NCI-H2107 treated with DMSO at 0.1 percent for 48 hours (cell line): ENCODE results near the gene KNDC1.
"Not testable (repeated sequence)": the region's sequence is repeated elsewhere in the genome, so short reads cannot be mapped to it uniquely, and the experiment has no call there.

Experiments
- DNase-seq: peaks from one replicate; lab custom pipeline; 2025; ENCODE audit not compliant: unreplicated experiment; lab: John Stamatoyannopoulos, UW

Gene KNDC1

DNA sequence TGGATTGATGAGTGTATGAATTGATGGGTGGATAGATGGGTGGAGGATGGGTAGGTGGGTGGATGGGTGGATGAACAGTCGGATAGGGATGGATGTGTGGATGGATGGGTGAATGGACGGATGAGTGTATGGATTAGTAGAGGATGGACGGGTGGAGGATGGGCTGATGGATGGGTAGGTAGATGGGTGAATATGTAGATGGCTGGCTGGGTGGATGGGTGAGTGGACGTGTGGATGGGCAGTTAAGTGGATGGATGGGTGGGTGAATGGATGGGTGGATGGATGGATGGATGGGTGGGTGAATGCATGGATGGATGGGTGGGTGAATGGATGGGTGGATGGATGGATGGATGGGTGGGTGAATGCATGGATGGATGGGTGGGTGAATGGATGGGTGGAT lies 15.6 kb downstream of the KNDC1 start:
- not testable (repeated sequence) for DNase-seq

GRCh38 chr10:133176546-133176945 lies 16.5 kb downstream of the KNDC1 start:
- DNase-seq: no peak

DNA sequence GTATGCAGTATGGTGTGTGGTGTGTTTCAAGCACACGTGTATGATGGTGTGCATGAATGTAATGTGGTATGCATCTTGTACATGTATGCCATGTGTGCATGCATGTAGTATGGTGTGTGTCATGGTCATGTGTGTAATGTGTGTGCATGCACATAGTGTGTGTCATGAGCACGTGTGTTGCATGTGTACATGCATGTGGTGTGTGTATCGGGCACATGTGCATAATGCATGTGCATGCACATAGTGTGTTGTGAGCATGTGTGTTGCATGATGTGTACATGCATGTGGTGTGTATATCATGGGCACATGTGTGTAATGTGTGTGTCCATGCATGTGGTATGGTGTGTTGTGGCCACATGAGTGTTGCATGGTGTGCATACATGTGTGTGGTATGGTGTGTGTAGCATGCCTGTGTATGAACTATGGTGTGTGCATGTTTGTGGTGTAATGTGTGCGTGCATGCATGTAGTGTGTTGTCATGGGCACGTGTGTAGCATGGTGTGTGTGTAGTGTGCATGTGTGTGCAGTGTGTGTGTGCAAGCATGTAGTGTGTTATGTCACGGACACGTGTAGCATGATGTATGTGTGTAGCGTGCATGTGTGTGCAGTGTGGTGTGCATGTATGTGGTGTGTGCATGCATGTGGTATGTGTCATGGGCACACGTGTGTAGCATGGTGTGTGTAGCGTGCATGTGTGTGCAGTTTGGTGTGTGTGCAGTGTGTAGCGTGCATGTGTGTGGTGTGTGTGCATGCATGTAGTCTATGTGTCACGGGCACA lies 17.6 kb downstream of the KNDC1 start:
- no peak for DNase-seq

- DNase-seq: no peak
Measured at GRCh38 chr10:133178357-133179127, 18.5 kb downstream of the KNDC1 start.

DNA sequence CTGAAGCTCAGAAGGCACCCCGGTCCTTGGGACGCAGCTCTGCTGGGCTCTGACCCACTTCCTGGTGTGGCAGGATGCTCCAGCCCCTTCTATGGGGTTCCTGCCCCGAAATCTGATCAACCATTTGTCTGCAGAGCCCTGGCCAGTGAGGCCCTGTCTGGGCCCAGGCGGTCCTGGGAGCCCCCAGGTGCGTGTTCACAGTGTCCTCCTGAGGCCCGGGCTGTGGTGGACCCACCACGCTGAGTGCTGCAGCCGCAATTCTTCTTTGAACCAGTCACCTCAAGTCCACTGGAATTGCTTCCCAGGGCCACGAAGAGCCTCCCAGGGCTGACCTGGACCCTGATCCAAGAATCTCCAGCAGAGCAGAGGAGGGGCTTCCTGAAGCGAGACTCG lies 19.1 kb downstream of the KNDC1 start:
- DNase-seq: no peak

- DNase-seq: no peak
Measured at GRCh38 chr10:133179651-133180050, 19.6 kb downstream of the KNDC1 start.

DNA sequence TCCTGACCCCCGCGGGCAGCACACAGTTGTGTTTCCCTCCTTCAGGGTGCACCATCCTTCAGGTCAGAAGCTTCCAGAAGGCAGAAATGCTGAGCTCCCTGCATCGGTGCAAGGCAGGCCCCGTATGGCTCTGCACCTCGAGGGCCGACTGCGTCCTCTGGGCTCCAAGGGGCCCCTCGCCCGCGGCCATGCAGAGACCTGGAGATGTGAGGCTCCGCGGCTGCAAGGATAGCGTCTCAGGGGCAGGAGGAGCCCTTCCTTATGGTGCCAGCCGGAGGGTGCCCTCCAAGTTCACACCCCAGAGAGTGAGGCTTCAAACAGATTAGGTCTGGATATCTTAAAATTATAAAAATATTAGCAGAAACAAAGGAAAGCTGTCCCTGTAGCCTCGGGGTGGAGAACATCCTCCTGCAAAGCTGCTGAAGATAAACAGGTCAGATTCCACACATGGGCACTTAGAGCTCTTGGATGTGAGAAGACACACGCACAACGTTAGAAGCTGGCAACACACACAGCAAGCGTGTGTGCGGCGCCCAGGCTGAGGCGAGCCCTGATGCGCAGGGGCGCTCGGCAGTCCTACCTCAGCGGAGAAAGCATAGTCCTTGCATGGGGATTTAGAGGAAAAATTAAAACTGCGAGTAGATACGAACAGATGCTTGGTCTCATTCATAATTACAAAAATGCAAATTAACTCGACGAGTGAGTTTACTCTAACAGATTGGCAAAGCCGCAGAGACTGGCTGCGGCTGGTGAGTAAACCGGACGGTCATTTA lies 20.4 kb downstream of the KNDC1 start:
- DNase-seq: no peak

- no peak for DNase-seq
Measured at GRCh38 chr10:133180965-133181639, 21.1 kb downstream of the KNDC1 start.

DNA sequence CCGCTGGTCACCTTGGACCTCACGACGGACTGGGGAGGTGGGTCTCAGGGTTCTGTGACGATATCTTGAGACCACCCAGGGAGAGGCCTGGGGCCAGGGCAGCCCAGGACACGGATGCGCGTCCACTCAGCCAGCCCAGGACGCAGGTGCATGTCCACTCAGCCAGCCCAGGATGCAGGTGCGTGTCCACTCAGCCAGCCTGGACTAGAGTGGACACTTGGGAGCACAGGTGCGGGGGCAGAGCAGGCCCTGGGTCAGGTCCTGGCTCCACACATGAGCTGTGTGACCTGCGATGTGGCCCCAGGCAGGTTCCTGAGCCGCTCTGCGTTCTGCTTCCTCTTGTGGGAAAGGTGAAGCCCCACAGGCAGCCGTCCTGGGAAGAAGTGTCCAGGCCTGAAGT lies 22.2 kb downstream of the KNDC1 start:
- no peak for DNase-seq

DNA sequence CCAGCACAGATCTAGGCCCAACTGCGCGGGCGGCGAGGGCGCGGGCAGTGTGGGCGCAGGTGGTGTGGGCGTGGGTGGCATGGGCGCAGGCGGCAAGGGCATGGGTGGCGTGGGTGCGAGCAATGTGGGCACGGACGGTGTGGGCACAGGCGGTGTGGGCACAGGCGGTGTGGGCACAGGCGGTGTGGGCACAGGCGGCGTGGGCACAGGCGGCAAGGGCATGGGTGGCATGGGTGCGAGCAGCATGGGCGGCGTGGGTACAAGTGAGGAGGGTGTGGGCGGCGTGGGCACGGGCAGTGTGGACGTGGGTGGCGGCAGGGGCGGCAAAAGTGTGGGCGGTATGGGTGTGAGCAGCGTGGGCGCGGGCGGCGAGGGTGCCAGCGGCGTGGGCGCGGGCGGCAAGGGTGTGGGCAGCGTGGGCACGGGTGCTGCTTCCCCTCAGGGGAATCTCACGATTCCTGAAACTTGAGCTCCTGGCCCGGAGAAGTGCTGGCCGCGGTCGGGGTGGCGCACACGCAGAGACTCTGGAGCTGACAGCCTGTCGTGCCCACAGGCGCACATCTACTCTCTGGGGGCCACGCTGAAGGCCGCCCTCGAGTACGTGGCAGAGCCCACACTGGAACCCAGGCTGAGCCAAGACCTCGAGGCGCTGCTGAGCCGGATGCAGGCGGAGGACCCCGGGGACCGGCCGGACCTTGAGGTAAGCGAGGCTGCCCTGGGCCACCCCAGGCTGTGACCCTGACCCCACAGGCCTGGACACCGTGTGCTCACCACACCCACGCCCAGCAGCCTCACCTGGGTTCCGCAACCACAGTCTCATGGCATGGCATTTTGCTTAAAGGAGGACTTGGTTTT lies 23.0 kb downstream of the KNDC1 start:
- DNase-seq: no peak

GRCh38 chr10:133183646-133184378 lies 23.8 kb downstream of the KNDC1 start:
- no peak for DNase-seq

DNA sequence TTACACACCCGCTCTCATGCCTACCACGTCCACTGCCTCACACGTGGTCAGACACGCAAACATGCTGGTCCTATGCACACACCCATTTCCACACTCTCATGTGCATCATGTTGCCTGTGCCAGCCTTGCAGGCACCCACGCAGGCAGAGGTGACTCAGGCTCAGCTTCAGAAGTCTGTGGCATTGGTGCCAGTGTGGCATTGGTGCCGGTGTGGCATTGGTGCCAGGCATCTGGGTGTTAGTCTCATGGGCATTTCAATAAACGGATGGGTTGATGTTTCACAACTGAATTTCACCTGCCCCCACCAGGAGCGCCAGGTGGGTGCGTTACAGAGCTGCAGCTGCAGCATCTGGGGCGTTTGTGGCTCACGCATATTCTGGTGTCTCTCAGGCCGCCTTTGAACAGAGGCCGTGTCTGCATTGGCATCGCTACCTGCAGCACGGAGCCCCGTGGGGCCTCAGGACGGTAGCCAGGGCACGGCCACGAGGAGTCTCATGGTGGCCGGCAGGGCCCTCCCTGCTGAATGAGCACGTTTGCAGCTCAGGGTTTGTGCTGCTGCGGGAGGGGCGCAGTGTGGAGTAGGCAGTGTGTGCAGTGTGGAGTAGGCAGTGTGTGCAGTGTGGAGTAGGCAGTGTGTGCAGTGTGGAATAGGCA lies 24.7 kb downstream of the KNDC1 start:
- no peak for DNase-seq

DNA sequence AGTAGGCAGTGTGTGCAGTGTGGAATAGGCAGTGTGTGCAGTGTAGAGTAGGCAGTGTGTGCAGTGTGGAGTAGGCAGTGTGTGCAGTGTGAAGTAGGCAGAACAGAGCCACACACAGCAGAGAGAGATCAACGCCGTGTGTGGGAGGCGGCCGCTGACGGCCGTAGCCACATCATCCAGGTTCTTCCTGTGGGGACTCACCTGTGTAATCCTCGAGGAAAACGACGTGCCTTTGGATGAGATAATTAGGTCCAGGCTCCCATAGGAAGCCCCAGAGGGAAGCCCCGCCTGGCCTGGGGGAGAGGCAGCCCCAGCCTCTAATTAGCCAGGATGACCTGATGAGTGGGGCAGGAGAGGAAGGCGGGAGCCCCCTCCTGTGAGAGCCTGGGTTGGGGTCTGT lies 25.4 kb downstream of the KNDC1 start:
- no peak for DNase-seq

DNA sequence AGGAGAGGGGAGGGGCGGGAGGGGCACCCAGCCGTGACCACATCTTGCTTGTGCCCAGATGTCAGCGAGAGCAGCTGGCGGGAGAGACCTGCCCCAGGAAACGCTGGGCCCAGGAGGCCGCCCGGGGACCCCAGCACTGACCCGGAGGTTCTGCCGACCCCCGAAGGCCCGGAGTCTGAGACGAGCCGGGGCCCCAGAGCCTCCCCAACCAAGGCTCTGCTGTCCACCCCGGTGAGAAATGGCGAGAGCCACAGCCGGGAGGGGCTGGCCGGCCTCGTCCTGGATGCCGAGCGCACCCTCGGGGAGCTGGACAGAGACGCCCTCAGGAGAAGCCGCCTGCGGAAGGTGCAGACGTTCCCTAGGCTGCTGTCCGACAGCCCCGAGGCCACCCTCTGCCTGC lies 25.9 kb downstream of the KNDC1 start:
- DNase-seq: no peak

DNA sequence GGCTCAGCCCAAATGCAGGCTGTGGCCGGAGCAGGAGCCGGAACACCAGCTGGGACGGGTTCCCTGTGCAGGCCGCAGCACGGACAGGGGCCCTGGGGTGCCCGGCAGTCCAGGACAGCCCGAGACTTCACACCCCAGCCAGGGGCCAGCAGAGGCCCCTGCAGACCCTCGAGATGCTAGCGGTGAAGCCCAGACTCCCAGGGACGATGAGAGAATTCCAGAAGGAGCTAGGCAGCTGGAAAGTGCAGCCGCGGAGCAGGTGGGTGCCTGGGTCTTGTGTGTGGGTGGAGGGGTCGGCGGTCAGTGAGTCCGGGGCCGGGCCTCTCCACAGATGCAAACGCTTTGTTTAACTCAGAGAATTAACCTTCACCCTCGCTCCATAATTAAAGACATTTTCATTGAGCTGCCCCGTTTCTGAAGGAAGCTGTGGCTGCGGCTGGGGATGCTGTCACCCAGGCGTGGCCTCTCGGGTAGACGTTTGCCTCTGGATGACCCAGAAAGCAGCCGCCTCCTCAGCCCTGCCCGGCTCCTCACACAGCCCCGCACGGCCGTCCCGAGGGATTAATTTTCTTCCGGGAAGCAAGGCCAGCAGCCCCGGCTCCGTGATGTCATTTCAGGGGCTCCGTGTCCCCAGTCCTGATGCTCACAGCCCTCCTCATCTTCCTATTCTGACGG lies 26.5 kb downstream of the KNDC1 start:
- DNase-seq: no peak

GRCh38 chr10:133187091-133187905 lies 27.3 kb downstream of the KNDC1 start:
- no peak for DNase-seq

DNA sequence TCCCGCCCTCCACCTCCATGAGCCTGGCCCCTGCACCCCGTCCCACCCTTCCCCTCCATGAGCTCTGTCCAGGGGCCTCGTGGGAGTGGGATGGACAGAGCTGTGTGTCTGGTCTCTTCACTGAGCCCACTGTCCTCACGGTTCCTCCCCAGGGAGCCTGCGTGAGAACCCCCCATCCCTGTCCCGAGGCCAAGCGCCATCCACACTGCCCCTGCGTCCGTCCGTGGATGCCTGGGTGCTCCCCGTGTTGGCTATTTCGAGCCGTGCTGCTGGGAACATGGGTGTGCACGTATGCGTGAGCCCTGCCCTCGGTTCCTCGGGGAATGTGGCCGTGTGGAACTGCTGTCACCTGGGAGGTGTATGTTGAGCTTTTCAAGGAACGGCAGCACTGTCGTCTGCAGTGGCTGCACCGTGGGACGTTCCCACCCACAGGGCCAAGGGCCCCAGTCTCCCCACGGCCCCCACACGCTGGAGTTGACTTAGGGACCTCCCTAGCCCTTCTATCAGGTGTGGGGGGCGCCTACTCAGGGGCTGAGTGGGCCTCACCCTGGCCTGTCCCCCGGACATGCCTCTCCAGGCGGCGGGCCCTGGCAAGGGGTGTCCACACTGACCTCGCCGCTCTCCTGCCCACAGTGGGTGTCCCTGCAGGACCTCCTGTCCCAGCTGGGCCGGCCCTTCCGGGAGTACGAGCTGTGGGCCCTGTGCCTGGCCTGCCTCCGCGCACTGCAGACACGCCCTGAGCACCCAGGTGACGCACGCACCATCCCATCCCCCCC lies 28.1 kb downstream of the KNDC1 start:
- no peak for DNase-seq
